HG03097 (cell line): ENCODE data around the gene ZFYVE28.

Experiments used
- ATAC-seq: cut with Tn5 transposase; IDR thresholded peaks from one replicate; pipeline ENCODE4 v1.9.1; 2021; ENCODE audit not compliant: unreplicated experiment, low FRiP score

Gene ZFYVE28

GRCh38 chr4:2446656-2447564 is 28.5 kb upstream of the ZFYVE28 start:
- no peak for ATAC-seq

DNA sequence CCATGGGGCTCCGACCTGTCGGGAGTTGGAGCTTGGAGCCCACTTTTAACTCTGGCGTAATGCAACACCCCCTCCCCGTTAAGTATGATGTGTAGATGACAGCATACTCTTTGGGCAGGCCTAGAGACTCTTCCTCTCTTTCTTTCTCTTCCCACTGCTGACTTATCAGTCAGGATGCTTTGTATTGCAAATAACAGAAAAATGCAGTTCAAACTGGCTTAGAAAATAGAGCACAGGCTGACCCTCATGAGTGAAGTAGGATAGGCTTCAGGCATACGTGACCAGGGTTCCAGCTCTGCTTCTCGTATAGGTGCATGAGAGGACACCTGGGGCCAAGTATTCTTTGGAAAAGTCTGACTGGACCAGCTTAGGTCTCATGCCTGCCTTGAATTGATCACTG is 27.1 kb upstream of the ZFYVE28 start:
- ATAC-seq = no peak

DNA sequence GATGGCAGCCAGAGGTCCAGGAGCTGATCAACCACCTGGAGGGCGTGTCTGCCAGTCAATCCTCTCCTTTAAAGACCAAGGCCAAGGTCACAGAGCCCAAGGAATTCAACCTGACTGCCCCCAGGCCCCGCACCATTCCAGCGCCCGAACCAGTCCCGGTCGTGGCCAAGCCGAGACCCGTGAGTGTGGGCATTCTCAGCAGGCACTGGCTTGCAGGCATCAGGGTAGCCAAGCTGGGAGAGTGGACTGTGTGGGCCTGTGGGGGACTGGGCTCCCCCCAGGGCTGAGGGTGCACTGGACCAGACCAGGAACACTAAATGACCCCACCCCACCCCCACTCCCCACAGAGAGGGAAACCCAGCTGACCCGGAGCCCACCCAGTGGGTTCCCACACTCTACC is 26.7 kb upstream of the ZFYVE28 start:
- no peak for ATAC-seq

GRCh38 chr4:2443956-2444740 is 25.7 kb upstream of the ZFYVE28 start:
- ATAC-seq = no peak

DNA sequence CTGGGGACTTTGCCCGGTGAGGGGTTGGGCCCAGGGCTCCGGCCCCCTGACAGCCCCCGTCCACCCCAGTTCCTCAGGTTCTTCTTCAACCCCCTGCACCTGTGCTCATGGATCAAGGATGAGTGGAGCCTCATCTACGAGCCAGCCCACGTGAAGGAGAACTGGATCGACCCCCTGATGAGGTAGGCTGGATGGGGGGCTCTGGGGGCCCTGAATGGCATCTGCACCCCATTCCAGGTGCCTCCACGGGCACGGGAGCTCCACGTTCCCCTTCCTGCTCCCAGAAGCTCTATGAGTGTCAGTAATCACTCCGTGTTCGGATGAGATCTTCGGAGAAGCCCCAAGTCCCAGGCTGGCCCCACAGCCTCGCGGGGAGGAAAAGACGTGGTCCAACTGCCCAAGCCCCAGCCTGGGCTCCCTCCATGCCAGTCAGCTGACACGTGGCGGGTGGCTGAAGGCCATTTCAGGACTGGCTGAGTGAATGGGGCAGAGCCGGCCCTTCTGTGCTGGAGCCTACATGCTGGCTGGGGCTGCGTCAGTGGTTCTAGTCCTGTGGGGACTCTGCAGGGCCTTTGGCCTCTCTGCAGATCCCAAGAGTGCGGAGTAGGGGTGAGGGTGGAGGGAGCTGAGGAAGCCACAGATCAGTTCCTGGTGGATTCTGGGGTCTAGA is 24.8 kb upstream of the ZFYVE28 start:
- ATAC-seq = no peak

GRCh38 chr4:2442175-2442993 is 23.9 kb upstream of the ZFYVE28 start:
- ATAC-seq = no peak

DNA sequence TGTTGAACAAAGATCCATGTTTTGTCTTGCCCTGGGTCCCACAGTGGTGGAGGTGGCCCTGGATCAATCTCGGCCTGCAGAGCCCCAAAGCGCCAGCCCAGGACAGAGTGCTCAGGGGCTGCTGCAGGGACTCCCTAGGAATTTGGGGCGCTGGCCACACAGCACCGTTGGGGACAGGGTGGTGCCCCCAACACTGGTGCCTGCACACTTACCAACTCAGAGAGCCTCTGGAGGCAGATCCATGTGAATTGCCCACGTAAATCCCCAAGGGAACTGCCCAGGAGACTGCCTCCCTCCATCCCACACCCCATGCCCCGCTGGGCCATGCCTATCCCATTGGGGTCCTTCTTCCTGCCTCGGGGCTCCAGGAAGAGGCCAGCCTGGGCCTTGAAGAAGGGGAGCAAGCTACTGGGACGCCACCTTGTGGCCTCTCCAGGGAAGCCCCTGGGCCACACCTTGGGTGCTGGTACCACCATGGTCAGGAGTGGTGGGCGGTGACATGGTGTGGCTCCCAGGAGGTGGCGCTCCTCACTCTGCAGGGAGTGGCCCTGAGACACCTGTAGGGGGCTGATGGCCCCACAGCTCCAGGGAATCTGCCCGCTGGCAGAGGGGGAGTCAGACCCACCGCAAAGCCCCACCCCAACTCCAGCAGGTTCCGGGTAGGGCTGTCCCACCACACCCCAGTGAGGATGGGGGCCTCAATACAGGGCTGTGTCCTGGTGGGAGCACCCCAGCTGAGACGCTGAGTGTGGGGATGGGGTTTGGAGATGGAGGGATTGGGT is 23.1 kb upstream of the ZFYVE28 start:
- no peak for ATAC-seq

GRCh38 chr4:2438822-2439718 is 20.6 kb upstream of the ZFYVE28 start:
- no peak for ATAC-seq

DNA sequence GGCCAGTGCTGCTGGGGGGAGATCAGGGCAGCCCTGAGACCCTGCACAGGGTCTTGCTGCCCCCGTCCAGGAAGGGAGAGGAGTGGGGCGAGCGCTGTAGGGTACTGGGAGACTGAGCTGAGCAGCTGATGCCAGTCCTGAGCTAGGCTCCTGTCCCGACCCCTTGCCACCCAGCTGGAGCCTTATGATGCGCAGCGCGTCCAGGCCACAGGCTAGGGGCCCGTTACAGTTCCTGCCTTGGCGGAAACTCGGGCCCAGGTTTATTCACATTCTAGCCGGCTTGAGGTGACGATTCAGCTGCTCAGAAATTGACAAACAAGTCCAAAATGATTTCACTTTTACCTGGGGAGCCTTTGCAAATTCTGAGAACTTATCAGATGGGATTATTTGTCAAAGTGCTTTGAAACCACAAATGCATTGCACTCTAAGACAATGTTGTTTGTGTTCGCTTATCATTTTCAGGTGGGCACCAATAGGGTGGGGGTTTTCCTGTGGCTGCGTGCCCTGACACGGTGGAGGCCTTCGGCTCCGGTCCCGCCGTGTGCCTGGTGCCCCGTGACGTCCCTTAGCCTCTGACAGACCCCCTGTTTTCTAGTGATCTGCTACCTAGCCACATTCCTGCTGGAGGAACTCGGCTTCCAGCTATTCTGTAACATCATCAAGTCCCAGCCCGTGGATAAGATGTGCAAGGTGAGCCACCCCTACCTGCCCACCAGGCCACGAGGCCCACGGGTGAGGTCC is 19.2 kb upstream of the ZFYVE28 start:
- no peak for ATAC-seq

GRCh38 chr4:2436761-2437474 is 18.5 kb upstream of the ZFYVE28 start:
- no peak for ATAC-seq

DNA sequence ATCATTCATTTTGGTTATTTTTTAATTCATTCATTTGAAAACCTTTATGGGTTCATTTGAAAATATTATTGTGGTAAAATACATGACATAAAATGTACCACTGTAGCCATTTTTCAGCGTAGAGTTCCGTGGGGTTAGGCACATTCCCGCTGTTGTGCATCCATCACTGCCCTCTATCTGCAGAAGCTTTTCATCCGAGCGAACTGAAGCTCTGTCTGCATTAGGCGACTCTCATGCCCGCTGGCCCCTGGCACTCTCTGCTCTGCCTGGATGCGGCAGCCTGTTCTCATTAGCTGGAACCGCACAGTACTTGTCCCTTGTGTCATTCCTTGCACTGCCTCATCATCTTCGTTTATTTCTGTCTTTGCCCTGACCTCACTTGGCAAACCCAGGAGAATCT is 17.9 kb upstream of the ZFYVE28 start:
- no peak for ATAC-seq

DNA sequence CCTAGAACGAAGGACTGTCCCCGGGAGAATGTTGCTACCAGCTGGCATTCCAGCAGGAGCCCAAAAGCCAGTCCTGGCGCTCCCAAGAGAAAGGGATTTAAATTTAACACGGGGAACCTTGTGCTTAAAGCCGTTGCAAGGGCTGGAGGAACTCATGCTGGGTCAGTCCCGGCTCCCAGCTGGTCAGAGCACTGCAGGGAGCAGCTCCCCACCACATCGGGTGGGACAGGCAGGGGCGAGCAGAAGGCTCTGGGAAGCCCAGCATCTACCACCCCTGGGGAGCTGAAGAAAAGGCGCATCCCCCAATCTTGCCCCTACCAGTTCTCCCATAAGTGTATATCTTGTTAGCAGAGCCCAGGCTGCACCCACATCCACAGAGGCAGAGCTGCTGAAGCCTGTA is 16.0 kb upstream of the ZFYVE28 start:
- ATAC-seq = no peak

DNA sequence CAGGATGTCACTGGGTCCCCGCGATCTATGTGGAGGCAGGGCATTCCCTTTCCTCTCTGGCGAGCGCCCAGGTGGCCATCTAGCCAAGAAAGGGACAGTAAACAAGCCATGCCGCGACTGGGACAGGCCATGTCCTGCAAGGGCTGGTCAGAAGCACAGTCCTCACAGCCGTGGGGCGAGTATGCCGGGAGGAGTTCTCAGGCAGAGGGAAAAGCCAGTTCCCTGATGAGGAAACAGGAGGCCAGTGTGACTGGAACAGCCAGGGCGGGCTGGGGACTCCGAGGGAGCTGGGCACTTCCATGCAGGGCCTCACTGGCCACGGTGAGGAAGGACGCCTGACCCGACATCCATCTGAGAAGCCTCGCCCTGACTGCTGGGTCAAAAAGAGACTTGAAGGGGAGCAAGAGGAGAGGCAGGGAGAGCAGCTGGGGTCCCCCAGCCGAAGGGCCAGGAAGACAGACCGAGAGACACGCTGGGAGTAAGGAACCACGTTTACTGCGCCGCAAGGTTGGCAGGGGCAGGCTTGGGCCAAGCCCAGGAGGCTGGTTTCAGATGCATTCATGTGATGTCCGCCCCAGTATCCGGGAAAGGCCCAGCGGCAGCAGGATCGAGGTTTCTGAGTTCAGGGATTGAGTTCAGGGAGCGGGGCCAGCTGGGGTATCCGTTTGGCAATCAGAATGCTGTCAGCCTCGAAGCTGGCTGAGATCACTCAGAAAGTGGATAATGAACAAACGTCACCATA is 15.3 kb upstream of the ZFYVE28 start:
- no peak for ATAC-seq

- ATAC-seq = no peak
These were observed 14.6 kb upstream of the ZFYVE28 start for GRCh38 chr4:2432991-2433530.

- no peak for ATAC-seq
These were observed 13.6 kb upstream of the ZFYVE28 start for GRCh38 chr4:2432004-2432403.
